Panc1 (cell line): Measurements from ENCODE around the gene WSB1.

Source experiments
- CTCF ChIP-seq: fragments of 450-650 bp; IDR thresholded peaks from 2 replicates; pipeline ENCODE4 v1.5.1; 2017; ENCODE audit warnings: mild to moderate bottlenecking
- POLR2AphosphoS5 ChIP-seq: IDR thresholded peaks from 2 replicates; pipeline ENCODE4 v1.6.1; 2012; ENCODE audit warnings: mild to moderate bottlenecking, low read depth, low read length, moderate library complexity
- REST ChIP-seq, 2 experiments: IDR thresholded peaks; 2 replicates each; pipeline ENCODE4 v1.6.1; 2011 to 2012; ENCODE audit warnings: low read depth in 2 of 2, control low read depth in 1 of 2, low read length in 1 of 2, mild to moderate bottlenecking in 1 of 2, moderate library complexity in 1 of 2; ENCODE audit not compliant: insufficient read depth in 1 of 2
- SIN3A ChIP-seq: IDR thresholded peaks from 2 replicates; pipeline ENCODE4 v1.6.1; 2012; ENCODE audit warnings: low read depth, mild to moderate bottlenecking, low read length, moderate library complexity, borderline replicate concordance; ENCODE audit not compliant: insufficient read depth

- no peak for TF ChIP-seq CTCF
- no peak for TF ChIP-seq REST (IDR thresholded peaks at IDR 0.05; ENCODE audit: insufficient read depth in 1 of 2, low read depth in 2 of 2, low read length in 1 of 2)
- TF ChIP-seq POLR2AphosphoS5, result no peak
- no peak for TF ChIP-seq SIN3A
These were observed 8.4 kb upstream of the WSB1 start for GRCh38 chr17:27285516-27285915.
